ENCODE results near the gene PAOX. TPM values are rescaled to one million over a fixed set of nuclear protein-coding genes. Genes with fewer than 3 reads are reported as not detected.

Gene PAOX
- total and polyA plus RNA-seq, 4 donors = 4.4 to 7.0 (median 6.6) TPM

DNA sequence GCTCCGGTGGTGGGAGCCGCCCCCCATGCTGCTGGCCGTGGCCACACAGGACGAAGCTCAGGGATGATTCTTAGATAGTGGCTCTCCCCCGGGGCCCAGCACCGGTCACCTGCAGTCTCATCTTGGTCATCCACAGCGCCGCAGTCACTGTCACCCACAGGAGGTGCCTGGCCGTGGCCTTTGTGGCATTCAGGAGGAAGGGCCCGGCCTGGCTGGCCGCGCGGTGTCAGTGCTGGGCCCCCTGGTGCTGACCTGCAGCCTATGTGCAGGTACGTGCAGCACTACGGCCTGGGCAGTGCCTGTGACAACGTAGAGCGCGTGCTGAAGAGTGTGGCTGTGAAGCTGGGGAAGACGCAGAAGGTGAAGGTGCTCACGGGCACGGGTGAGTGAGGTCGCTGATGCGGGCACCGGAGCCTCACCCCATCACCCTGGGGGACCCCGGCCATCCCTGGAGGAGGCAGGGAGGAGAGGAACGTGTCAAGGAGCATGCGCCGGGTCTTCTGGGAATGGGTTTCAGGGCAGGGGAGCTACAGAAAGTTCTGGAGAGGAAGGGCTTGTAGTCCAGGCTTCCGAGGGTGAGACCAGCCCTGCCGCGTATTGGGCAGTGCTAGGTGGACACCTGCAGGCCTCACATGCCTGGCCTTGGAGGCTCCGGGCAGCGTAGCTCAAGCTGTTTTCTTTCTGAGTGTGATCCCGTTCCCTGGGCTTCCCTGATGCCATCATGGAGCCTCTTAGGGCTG is 40.3 kb downstream of the PAOX start:
- Histone ChIP-seq H3K4me1 (ENCODE audit: control insufficient read depth in 5 of 5, insufficient read depth in 5 of 5, low read length in 5 of 5) (peaks cover 0 to 5% (median 0%) of the 10 kb centered on the region in 5 donors), H3K9ac (ENCODE audit: insufficient read depth in 1 of 2, low read length in 2 of 2) (no peak overlapping the region), H3K4me3 (no peak overlapping the region), H3K27ac (ENCODE audit: low read depth in 1 of 2, low read length in 1 of 2) (no peak overlapping the region), H3K36me3 (ENCODE audit: control insufficient read depth in 4 of 4, insufficient read depth in 4 of 4, low read length in 4 of 4) (peaks cover 2 to 30% (median 13%) of the 10 kb centered on the region in 4 donors), H3K9me3 (ENCODE audit: control insufficient read depth in 4 of 4, insufficient read depth in 3 of 4, low read length in 3 of 4) (peaks cover 0 to 7% (median 0%) of the 10 kb centered on the region in 4 donors), H3K27me3 (ENCODE audit: control insufficient read depth in 3 of 3, insufficient read depth in 3 of 3, low read length in 2 of 3) (no peaks in the 10 kb centered on the region)
- TF ChIP-seq CTCF (IDR thresholded peaks at IDR 0.05; ENCODE audit: control extremely low read depth, extremely low read depth) = no peak
- WGBS, 2 donors = 94 to 95% methylated on average over 34 of the region's 34 CpGs
- ATAC-seq (ENCODE audit: insufficient read depth, low FRiP score) = no peak
- no peak for DNase-seq

DNA sequence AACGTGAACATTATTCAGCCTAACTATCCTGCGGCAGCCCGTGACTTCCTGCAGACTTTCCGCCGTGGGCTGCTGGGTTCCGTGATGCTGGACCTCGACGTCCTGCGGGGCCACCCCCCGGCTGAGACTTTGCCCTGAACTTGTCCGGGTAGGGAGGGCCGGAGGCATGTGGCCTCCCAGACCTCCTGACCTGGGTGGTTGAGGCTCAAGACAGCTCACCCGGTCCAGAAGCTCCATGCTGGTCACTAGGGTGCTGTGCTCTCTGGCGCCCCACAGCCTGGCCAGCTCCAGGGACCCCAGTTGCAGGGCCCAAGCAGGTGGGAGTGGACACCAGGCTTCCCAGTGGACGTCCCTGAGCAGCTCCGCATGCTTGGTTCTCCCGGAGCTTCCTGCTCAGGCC is 41.0 kb downstream of the PAOX start:
- no peak overlapping the region for H3K4me3 ChIP-seq
- peaks cover 0 to 5% (median 0%) of the 10 kb centered on the region in 5 donors for H3K4me1 ChIP-seq (ENCODE audit: control insufficient read depth in 5 of 5, insufficient read depth in 5 of 5, low read length in 5 of 5)
- peaks cover 2 to 30% (median 13%) of the 10 kb centered on the region in 4 donors for H3K36me3 ChIP-seq (ENCODE audit: control insufficient read depth in 4 of 4, insufficient read depth in 4 of 4, low read length in 4 of 4)
- no peak overlapping the region for H3K27ac ChIP-seq (ENCODE audit: low read depth in 1 of 2, low read length in 1 of 2)
- H3K9ac ChIP-seq (ENCODE audit: insufficient read depth in 1 of 2, low read length in 2 of 2) = no peak overlapping the region
- WGBS, 2 donors = 93 to 95% methylated on average over 17 of the region's 17 CpGs
- DNase-seq (no peak), ATAC-seq (ENCODE audit: insufficient read depth, low FRiP score) (no peak)
- H3K27me3 ChIP-seq (ENCODE audit: control insufficient read depth in 3 of 3, insufficient read depth in 3 of 3, low read length in 2 of 3) = peaks cover 0 to under 1% (median 0%) of the 10 kb centered on the region in 3 donors
- peaks cover 0 to 7% (median 0%) of the 10 kb centered on the region in 4 donors for H3K9me3 ChIP-seq (ENCODE audit: control insufficient read depth in 4 of 4, insufficient read depth in 3 of 4, low read length in 3 of 4)
- no peak for TF ChIP-seq CTCF (IDR thresholded peaks at IDR 0.05; ENCODE audit: control extremely low read depth, extremely low read depth)

DNA sequence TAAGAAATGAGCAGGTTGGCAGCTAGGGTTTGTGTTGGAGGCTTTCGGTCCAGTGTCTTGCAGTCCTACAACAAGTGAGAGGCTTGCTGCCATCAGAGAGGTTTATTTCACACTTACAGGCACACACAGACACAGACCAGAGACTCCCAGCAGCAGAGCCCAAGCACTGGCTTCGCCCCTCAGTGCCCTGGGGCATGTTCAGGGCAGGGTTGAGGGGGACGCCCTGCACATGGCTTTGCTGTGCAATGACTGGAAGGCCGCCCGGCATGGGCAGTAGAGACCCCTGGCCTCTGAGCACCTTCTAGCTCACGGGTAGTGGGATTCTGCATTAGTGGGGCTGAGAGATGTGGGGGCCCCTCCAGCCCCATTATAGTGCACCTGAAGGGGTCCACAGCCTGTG is 41.5 kb downstream of the PAOX start:
- 92 to 94% methylated on average over 6 of the region's 6 CpGs for WGBS, 2 donors
- Histone ChIP-seq H3K9ac (ENCODE audit: insufficient read depth in 1 of 2, low read length in 2 of 2) (no peak overlapping the region), H3K4me1 (ENCODE audit: control insufficient read depth in 5 of 5, insufficient read depth in 5 of 5, low read length in 5 of 5) (peaks cover 0 to 5% (median 0%) of the 10 kb centered on the region in 5 donors), H3K27ac (ENCODE audit: low read depth in 1 of 2, low read length in 1 of 2) (no peak overlapping the region), H3K9me3 (ENCODE audit: control insufficient read depth in 4 of 4, insufficient read depth in 3 of 4, low read length in 3 of 4) (peaks cover 0 to 7% (median 0%) of the 10 kb centered on the region in 4 donors), H3K4me3 (no peak overlapping the region), H3K27me3 (ENCODE audit: control insufficient read depth in 3 of 3, insufficient read depth in 3 of 3, low read length in 2 of 3) (peaks cover 0 to 4% (median 0%) of the 10 kb centered on the region in 3 donors), H3K36me3 (ENCODE audit: control insufficient read depth in 4 of 4, insufficient read depth in 4 of 4, low read length in 4 of 4) (peaks cover 2 to 30% (median 7%) of the 10 kb centered on the region in 4 donors)
- no peak for TF ChIP-seq CTCF (IDR thresholded peaks at IDR 0.05; ENCODE audit: control extremely low read depth, extremely low read depth)
- no peak for ATAC-seq (ENCODE audit: insufficient read depth, low FRiP score)
- no peak for DNase-seq

Data from lung (tissue), 12 donors.